WI38 (cell line): Measurements from ENCODE around the gene NLE1.
A peak's percentile ranks its signal among the peaks of the same experiment; 100 is the strongest.

Experiments
- H3K4me3 ChIP-seq: 2 replicates; pipeline ENCODE4 v1.5.1; 2011; ENCODE audit warnings: low read depth, mild to moderate bottlenecking, control low read depth, low read length
- TF ChIP-seq, protein P1 (sequence below): IDR thresholded peaks from 2 replicates; pipeline ENCODE4 v1.5.1; 2012; ENCODE audit warnings: low read depth, mild to moderate bottlenecking, control low read depth, low read length

The NLE1 gene

DNA sequence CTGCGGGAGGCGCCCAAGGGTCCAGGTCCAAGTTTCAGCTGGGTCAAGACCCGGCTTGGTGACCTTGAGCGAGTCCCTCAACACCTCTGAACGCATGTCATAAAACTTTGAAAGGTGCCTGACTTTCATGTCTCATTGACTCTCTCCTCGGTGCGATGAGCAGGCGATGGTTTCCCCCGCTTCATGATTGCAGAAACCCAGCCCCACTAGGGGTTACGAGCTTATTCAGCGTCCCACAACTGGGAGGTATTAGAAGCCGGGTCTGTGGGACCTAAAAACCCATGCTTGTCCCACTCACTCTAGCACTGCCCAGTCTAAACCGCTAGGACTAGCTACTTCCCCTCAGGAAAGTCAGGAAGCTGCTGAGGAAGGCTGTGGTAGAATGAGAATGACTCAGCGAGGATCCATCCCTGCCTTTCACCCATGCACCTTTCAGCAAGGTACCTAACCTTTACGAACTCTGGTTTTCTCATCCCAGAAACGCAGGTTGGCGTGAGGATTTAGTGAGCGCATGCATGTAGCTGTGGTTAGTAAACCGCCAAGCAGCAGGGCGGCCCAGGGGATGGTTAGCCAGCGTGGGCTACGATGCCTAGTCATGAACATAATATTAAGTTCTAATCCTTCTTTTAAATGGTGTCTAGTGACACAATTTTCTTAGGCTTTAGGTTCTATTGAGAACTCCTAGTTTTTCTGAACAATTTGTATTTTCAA is 52.4 kb downstream of the NLE1 start:
- peak overlapping the region; percentile 37; the same call in 1 of the 2 replicates for H3K4me3 ChIP-seq
- TF ChIP-seq, protein P1, sequence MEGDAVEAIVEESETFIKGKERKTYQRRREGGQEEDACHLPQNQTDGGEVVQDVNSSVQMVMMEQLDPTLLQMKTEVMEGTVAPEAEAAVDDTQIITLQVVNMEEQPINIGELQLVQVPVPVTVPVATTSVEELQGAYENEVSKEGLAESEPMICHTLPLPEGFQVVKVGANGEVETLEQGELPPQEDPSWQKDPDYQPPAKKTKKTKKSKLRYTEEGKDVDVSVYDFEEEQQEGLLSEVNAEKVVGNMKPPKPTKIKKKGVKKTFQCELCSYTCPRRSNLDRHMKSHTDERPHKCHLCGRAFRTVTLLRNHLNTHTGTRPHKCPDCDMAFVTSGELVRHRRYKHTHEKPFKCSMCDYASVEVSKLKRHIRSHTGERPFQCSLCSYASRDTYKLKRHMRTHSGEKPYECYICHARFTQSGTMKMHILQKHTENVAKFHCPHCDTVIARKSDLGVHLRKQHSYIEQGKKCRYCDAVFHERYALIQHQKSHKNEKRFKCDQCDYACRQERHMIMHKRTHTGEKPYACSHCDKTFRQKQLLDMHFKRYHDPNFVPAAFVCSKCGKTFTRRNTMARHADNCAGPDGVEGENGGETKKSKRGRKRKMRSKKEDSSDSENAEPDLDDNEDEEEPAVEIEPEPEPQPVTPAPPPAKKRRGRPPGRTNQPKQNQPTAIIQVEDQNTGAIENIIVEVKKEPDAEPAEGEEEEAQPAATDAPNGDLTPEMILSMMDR, result peak; percentile 11; the same call in 1 of the 2 replicates

DNA sequence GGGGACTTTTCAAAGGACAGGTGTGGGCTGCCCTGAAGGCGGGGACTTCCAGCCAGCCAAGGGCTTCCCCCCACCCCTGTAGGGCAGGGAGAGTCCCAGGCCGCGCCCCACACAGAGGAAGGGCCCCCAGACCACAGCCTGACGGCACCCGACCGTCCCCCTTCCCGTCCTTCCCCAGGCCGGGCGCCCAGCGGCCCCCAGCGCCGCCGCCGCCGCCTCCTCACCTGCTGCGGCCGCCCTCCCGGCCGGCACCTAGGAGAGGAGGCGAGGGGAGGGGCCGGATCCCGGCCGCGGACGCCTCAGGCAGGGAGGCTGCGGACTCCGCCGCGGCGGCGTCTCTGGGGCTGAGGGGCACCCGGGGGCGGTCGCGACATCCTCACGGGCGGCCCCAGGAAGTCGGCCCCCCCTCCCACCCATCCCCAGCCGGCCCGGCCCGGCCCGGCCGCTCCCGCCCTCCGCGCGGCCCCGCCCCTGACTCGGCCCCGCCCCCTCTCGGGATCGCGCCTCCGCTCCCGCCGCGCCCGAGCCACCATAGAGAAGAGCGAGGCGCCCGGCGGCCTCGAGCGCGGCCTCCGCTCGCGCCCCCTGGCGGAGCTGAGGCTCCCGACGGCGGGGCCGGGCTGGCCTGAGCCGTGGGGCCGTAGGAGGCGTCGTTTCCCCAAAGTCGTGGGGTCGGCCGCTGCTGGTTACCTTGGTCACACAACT is 53.1 kb downstream of the NLE1 start:
- H3K4me3 ChIP-seq, result peak overlapping the region; percentile 91
- TF ChIP-seq, protein P1, result peak; percentile 62

DNA sequence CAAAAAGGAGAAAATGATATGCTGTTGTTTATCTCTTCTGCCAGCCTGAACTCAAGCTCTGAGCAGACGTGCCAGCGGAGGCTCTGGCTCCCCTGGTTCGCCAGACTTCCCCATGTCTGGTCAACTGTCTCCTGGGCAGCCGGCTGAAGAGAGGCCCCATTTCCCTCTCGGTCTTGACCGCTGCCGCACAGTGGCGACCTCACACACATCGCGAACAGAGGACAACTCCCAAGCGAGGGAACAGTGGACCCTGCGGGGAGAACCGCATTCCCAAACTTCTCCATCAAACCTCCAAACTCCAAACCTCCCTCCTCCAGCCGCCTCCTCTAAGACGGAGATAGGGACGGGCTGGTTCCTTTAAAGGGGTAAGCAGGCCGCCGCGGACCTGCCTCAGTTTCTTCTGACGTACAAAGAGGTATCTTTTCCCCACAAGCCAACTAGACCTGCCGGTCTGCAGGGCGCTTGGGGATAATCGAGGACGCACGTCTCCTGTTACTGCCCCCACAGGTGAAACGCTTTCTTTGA is 53.7 kb downstream of the NLE1 start:
- TF ChIP-seq, protein P1, result no peak
- peak overlapping the region; percentile 91 for H3K4me3 ChIP-seq

DNA sequence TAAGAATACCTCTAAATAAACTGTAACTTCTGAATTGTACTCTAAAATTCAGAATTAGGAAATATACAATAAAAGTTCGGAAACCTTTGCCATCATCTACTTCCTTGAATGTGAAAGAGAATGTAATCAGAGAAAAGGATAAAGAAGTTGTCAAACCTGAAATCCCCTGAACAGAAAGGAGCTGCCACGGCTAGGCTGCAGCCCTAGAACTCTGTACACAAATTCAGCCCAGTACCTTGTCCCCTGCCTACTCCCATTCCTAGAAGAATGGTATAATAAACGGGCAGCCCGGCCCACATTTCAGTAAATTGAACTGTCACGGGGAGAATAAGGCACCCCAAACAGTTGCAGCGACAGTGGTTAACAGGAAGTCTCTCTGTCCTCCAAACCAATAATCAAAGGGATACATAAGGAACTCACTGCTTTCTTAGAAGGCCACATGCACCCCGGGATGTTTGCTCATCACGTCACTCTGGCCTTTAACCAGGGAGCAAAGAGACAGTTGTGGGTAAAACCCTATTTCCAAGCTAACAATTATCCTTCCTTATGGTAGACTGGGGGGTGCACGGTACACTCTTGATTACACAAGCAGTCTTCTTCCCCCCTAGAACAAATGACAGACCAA is 54.3 kb downstream of the NLE1 start:
- peak overlapping the region; percentile 91 for H3K4me3 ChIP-seq
- TF ChIP-seq, protein P1, result no peak

DNA sequence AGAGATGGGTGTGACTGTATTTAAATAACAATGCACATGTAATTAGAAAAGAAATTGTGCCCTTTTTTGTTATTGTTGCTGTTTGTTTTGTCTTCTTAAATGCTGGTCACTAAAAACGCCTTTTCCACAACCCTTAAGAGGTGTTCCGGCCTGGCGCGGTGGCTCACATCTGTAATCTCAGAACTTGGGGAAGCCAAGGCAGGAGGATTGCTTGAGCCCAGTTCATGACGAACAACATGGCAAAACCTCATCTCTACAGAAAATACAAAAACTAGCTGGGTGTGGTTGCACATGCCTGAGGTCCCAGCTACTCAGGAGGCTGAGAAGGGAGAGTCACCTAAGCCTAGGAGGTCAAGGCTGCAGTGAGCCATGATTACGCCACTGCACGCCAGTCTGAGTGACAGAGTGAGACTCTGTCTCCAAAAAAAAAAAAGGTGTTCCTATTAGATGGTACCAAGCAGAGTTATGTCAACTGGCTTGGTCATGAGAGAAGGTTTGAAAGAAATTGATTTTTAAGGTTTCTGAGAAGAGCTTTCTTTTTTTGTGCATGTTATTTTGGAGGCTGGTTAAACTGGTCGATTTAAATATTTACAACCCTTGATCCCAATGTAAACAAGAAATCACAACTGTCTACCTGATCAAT is 55.1 kb downstream of the NLE1 start:
- TF ChIP-seq, protein P1, result no peak
- no peak overlapping the region for H3K4me3 ChIP-seq

DNA sequence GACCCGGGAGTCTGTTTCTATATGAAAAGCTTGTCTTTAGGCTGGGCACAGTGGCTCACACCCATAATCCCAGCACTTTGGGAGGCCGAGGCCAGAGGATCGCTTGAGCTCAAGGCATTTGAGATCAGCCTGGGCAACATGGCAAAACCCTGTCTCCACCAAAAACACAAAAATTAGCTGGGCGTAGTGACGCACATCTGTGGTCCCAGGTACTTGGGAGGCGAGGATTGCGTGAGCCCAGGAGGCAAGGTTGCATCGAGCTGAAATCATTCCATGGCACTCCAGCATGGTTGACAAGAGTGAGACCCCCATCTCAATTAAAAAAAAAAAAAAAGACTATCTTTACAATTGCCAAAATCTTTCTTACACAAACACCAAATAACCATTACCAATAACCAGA is 55.9 kb downstream of the NLE1 start:
- H3K4me3 ChIP-seq, result no peak overlapping the region
- TF ChIP-seq, protein P1, result no peak
